Hepatocyte (in vitro differentiated cells): ENCODE data around the gene COP1. TPM values are rescaled to one million over a fixed set of nuclear protein-coding genes. Genes with fewer than 3 reads are reported as not detected.

ENCODE experiments used
- DNase-seq: peaks from one replicate; pipeline ENCODE4 v3.0.0-alpha.2; 2016; ENCODE audit warnings: low spot score
- H2AFZ ChIP-seq: fragments of 200-600 bp; sonication (generic); 2 replicates; pipeline ENCODE4 v1.6.0; 2016; ENCODE audit warnings: antibody characterized with exemption, mild to moderate bottlenecking
- H3K27ac ChIP-seq: fragments of 200-600 bp; sonication (generic); 2 replicates; pipeline ENCODE4 v1.5.1; 2016; ENCODE audit warnings: mild to moderate bottlenecking
- H3K27me3 ChIP-seq: fragments of 200-600 bp; sonication (generic); 2 replicates; pipeline ENCODE4 v1.6.1; 2016
- H3K36me3 ChIP-seq: fragments of 200-600 bp; sonication (generic); replicated peaks from 2 replicates; pipeline ENCODE4 v1.5.1; 2016; ENCODE audit warnings: low read depth; ENCODE audit not compliant: insufficient read depth
- H3K4me1 ChIP-seq: fragments of 200-600 bp; sonication (generic); 2 replicates; pipeline ENCODE4 v1.5.1; 2016; ENCODE audit warnings: mild to moderate bottlenecking, moderate library complexity; ENCODE audit not compliant: insufficient read depth
- H3K4me2 ChIP-seq: fragments of 200-600 bp; sonication (generic); 2 replicates; pipeline ENCODE4 v1.6.0; 2016
- H3K4me3 ChIP-seq: fragments of 200-600 bp; sonication (generic); 2 replicates; pipeline ENCODE4 v1.5.1; 2016; ENCODE audit warnings: mild to moderate bottlenecking
- H3K79me2 ChIP-seq: fragments of 200-600 bp; sonication (generic); 2 replicates; pipeline ENCODE4 v1.6.0; 2017; ENCODE audit warnings: mild to moderate bottlenecking
- H3K9me2 ChIP-seq: fragments of 200-600 bp; sonication (generic); replicated peaks from 2 replicates; pipeline ENCODE4 v1.6.0; 2017; ENCODE audit warnings: mild to moderate bottlenecking; ENCODE audit not compliant: insufficient read depth
- H3K9me3 ChIP-seq: fragments of 200-600 bp; sonication (generic); 2 replicates; pipeline ENCODE4 v1.5.1; 2016; ENCODE audit warnings: low read depth, mild to moderate bottlenecking
- H4K20me1 ChIP-seq: fragments of 200-600 bp; sonication (generic); 2 replicates; pipeline ENCODE4 v1.6.0; 2016; ENCODE audit warnings: mild to moderate bottlenecking; ENCODE audit not compliant: insufficient read depth, poor library complexity, severe bottlenecking
- CTCF ChIP-seq: fragments of 200-600 bp; sonication (generic); IDR thresholded peaks from 2 replicates; pipeline ENCODE4 v1.5.1; 2016; ENCODE audit warnings: antibody characterized with exemption, mild to moderate bottlenecking; ENCODE audit not compliant: poor library complexity
- EZH2 ChIP-seq: fragments of 200-600 bp; sonication (generic); IDR thresholded peaks from 2 replicates; pipeline ENCODE4 v1.6.1; 2016; ENCODE audit warnings: antibody characterized with exemption, mild to moderate bottlenecking, borderline replicate concordance
- EZH2phosphoT487 ChIP-seq: fragments of 200-600 bp; sonication (generic); IDR thresholded peaks from one replicate; pipeline ENCODE4 v1.6.1; 2018; ENCODE audit warnings: antibody characterized with exemption, mild to moderate bottlenecking, low read depth, moderate library complexity; ENCODE audit not compliant: unreplicated experiment, severe bottlenecking
- WGBS: methylation state at CpG from one replicate; pipeline ENCODE4 v1.1.6; 2016; ENCODE audit warnings: low lambda C conversion rate; ENCODE audit errors: missing lambda C conversion rate; 5-methylcytosine and 5-hydroxymethylcytosine counted together
- polyA plus RNA-seq: library from polyadenylated mRNA; unstranded; fragments of >200 nt; fragmentation: Nextera tagmentation; extraction: Ambion mirVana; gene quantifications from 2 replicates; pipeline ENCODE4 v1.2.1, GENCODE V29; 2016
- total RNA-seq: library from RNA; depleted of rRNA; stranded (reverse); fragments of >200 nt; gene quantifications from 2 replicates; pipeline ENCODE4 v1.2.3, GENCODE V29; 2014

Gene COP1
- total and polyA plus RNA-seq, 2 experiments from 2014 or later = 63.0 to 65.9 TPM

GRCh38 chr1:176110203-176110602, 96.9 kb downstream of the COP1 start:
- no peak overlapping the region for H3K4me2 ChIP-seq
- H3K9me2 ChIP-seq = no peaks in the 10 kb centered on the region
- H3K36me3 ChIP-seq = no peaks in the 10 kb centered on the region
- peak overlapping the region; percentile 32 for H3K27ac ChIP-seq
- H2AFZ ChIP-seq = no peak overlapping the region
- no peak for TF ChIP-seq CTCF
- TF ChIP-seq EZH2 = no peak
- H3K4me3 ChIP-seq = no peak overlapping the region
- H3K4me1 ChIP-seq = no peaks in the 10 kb centered on the region
- H3K9me3 ChIP-seq = no peaks in the 10 kb centered on the region
- peak; percentile 7 for DNase-seq
- peaks cover 3% of the 10 kb centered on the region for H3K79me2 ChIP-seq
- 77% methylated on average over 1 of the region's 1 CpG for WGBS
- no peaks in the 10 kb centered on the region for H4K20me1 ChIP-seq
- H3K27me3 ChIP-seq = no peaks in the 10 kb centered on the region

GRCh38 chr1:176102768-176103350, 104.2 kb downstream of the COP1 start:
- Histone ChIP-seq H3K9me3 (peaks cover 21% of the 10 kb centered on the region), H3K4me1 (no peaks in the 10 kb centered on the region), H3K27ac (no peak overlapping the region), H3K4me3 (no peak overlapping the region), H3K36me3 (no peaks in the 10 kb centered on the region), H3K79me2 (peaks cover 3% of the 10 kb centered on the region), H3K9me2 (no peaks in the 10 kb centered on the region), H3K27me3 (no peaks in the 10 kb centered on the region), H4K20me1 (no peaks in the 10 kb centered on the region), H2AFZ (no peak overlapping the region), H3K4me2 (no peak overlapping the region)
- 100% methylated on average over 1 of the region's 1 CpG for WGBS
- no peak for TF ChIP-seq EZH2
- TF ChIP-seq CTCF = no peak
- DNase-seq = no peak

DNA sequence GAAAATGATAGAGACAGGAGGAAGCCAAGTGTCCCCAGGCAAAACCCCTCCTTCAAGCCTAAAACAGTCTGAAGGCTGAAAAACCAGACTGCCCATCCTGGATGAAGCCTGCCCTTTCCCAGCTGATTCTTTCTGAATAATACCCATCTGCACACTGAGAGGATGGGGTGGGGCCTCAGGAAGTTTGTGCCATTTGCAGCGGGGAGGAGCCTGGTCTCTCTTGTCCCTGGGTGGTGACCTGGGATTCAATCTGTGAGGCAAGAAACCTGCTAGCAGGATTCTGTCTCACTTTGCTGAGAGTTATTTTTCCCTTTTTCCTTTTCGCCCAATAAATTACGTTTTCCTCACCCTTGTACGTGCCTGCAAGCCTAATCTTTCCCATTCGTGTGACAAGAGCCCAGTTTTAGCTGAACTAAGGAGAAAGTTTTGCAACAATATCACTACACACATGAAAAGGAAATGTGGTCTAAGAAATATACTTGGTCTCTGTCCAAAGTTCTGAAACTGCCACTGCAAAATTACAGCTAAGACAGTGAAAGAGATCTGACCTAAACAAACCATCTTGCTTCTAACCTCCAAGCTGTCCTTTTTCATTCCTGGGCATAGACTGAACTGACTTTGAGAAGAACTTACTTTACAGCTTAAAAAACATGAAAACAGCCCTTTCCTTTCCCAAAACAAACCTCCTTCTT, 105.0 kb downstream of the COP1 start:
- WGBS = 97% methylated on average over 5 of the region's 5 CpGs
- H3K9me3 ChIP-seq = peaks cover 27% of the 10 kb centered on the region

More for the DNA sequence above, 105.0 kb downstream of the COP1 start:
- Histone ChIP-seq H3K36me3 (no peaks in the 10 kb centered on the region), H3K4me3 (no peak overlapping the region), H3K27ac (no peak overlapping the region), H3K9me2 (no peaks in the 10 kb centered on the region), H3K4me1 (no peaks in the 10 kb centered on the region), H4K20me1 (no peaks in the 10 kb centered on the region), H2AFZ (no peak overlapping the region), H3K79me2 (peaks cover 3% of the 10 kb centered on the region), H3K4me2 (no peak overlapping the region), H3K27me3 (no peaks in the 10 kb centered on the region)
- TF ChIP-seq EZH2 (no peak), CTCF (no peak), EZH2phosphoT487 (no peak)
- peak; percentile 5 for DNase-seq
